ENCODE data around the gene ARMH1.

Gene ARMH1

GRCh38 chr1:44717653-44718052 lies 43.1 kb downstream of the ARMH1 start:
- no peak for DNase-seq (ENCODE audit: low read depth)
- TF ChIP-seq, protein P1, sequence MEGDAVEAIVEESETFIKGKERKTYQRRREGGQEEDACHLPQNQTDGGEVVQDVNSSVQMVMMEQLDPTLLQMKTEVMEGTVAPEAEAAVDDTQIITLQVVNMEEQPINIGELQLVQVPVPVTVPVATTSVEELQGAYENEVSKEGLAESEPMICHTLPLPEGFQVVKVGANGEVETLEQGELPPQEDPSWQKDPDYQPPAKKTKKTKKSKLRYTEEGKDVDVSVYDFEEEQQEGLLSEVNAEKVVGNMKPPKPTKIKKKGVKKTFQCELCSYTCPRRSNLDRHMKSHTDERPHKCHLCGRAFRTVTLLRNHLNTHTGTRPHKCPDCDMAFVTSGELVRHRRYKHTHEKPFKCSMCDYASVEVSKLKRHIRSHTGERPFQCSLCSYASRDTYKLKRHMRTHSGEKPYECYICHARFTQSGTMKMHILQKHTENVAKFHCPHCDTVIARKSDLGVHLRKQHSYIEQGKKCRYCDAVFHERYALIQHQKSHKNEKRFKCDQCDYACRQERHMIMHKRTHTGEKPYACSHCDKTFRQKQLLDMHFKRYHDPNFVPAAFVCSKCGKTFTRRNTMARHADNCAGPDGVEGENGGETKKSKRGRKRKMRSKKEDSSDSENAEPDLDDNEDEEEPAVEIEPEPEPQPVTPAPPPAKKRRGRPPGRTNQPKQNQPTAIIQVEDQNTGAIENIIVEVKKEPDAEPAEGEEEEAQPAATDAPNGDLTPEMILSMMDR (IDR thresholded peaks at IDR 0.05; ENCODE audit: low read depth, low read length), result no peak
- TF ChIP-seq MYC (IDR thresholded peaks at IDR 0.05; ENCODE audit: low read depth, low read length) (no peak), POLR2A (IDR thresholded peaks at IDR 0.05; ENCODE audit: extremely low read depth, insufficient read length) (no peak), MAX (IDR thresholded peaks at IDR 0.05; ENCODE audit: low read depth, low read length) (no peak)
- no peak overlapping the region for H3K4me3 ChIP-seq (ENCODE audit: low read depth, low read length)

DNA sequence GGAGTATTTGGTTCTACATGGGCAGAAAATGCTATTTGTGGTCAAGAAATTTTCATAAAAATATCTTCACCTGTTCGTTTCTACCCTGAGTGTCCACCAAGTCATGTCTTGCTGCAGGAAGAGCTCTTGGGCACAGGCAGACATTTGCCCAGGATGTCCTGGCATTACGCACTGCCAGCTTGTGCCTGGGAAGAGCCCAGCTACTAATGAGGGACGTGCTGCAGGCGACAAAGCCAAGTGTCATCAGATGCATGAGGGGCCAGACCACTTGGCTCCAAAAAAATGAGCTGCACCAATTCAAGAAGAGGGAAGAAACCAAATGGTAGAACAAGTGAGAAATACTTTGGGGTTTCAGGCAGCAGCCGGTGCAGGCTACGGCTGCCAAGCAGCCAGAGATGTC lies 43.6 kb downstream of the ARMH1 start:
- H3K4me3 ChIP-seq (ENCODE audit: low read depth, low read length), result no peak overlapping the region
- no peak for DNase-seq (ENCODE audit: low read depth)
- TF ChIP-seq POLR2A (IDR thresholded peaks at IDR 0.05; ENCODE audit: extremely low read depth, insufficient read length) (no peak), MAX (IDR thresholded peaks at IDR 0.05; ENCODE audit: low read depth, low read length) (no peak), MYC (IDR thresholded peaks at IDR 0.05; ENCODE audit: low read depth, low read length) (no peak)
- TF ChIP-seq, protein P1 (IDR thresholded peaks at IDR 0.05; ENCODE audit: low read depth, low read length), result no peak

DNA sequence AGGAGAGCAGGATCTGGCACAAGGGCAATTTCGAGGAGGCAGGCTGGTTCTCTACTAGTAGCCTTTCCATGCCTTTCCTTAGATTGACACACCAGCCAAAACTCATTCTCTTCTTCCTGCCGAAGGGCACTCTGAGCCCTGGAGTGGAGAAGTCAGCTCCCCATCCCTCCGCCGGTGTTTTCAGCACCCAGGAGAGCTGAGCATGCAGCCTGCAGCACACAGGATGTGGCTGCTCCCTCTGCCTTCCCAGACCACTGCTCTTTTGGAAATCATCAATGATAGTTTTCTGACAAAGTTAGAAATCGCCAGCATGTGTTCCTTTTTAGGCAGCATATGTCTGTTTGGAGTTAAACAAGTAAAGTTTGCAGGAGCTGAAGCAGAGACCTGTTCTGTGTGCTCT lies 44.8 kb downstream of the ARMH1 start:
- no peak overlapping the region for H3K4me3 ChIP-seq (ENCODE audit: low read depth, low read length)
- no peak for DNase-seq (ENCODE audit: low read depth)
- TF ChIP-seq, protein P1 (IDR thresholded peaks at IDR 0.05; ENCODE audit: low read depth, low read length), result no peak
- TF ChIP-seq MYC (IDR thresholded peaks at IDR 0.05; ENCODE audit: low read depth, low read length), result no peak
- no peak for TF ChIP-seq POLR2A (IDR thresholded peaks at IDR 0.05; ENCODE audit: extremely low read depth, insufficient read length)
- TF ChIP-seq MAX (IDR thresholded peaks at IDR 0.05; ENCODE audit: low read depth, low read length), result no peak

DNA sequence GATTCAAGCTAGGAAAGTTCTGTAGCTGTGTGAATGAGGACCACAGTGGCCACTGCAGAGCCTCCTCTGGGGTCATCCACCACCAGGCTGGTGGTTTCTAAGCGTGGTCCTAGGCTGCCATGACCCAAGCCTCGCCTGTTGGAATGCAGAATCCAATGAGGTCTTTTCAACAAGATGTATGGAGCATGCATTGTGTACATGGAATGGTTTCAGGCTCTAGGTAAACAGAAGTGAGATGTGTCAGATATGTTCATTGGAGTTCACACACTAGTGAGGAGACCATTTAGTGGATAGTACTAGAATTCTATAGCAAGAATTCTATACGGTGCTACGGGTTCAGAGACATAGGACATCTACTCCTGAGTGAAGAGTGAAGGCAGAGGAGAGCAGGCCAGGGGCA lies 45.8 kb downstream of the ARMH1 start:
- H3K4me3 ChIP-seq (ENCODE audit: low read depth, low read length), result no peak overlapping the region
- DNase-seq (ENCODE audit: low read depth), result no peak
- TF ChIP-seq MYC (IDR thresholded peaks at IDR 0.05; ENCODE audit: low read depth, low read length), result no peak
- TF ChIP-seq, protein P1 (IDR thresholded peaks at IDR 0.05; ENCODE audit: low read depth, low read length), result no peak
- TF ChIP-seq POLR2A (IDR thresholded peaks at IDR 0.05; ENCODE audit: extremely low read depth, insufficient read length), result no peak
- TF ChIP-seq MAX (IDR thresholded peaks at IDR 0.05; ENCODE audit: low read depth, low read length), result no peak

- TF ChIP-seq POLR2A (IDR thresholded peaks at IDR 0.05; ENCODE audit: extremely low read depth, insufficient read length) (peak; percentile 100), MAX (IDR thresholded peaks at IDR 0.05; ENCODE audit: low read depth, low read length) (peak; percentile 99), MYC (IDR thresholded peaks at IDR 0.05; ENCODE audit: low read depth, low read length) (peak; percentile 100)
- TF ChIP-seq, protein P1 (IDR thresholded peaks at IDR 0.05; ENCODE audit: low read depth, low read length), result no peak
- H3K4me3 ChIP-seq (ENCODE audit: low read depth, low read length), result peak overlapping the region; percentile 49
- peak; percentile 99 for DNase-seq (ENCODE audit: low read depth)
These were observed 47.2 kb downstream of the ARMH1 start for GRCh38 chr1:44721485-44722361.
